Peyer's patch (tissue), 4 donors: ENCODE data around the gene ADORA2A. TPM values are rescaled to one million over a fixed set of nuclear protein-coding genes. Genes with fewer than 3 reads are reported as not detected.

ENCODE experiments used
- DNase-seq, 3 donors: peaks; one replicate each; pipeline ENCODE4 v3.0.0-alpha.2; 2017 to 2019
- H3K27ac ChIP-seq, 4 donors: fragments of 200-600 bp; sonication (generic); one replicate each; pipeline ENCODE4 v1.5.1; 2016 to 2019
- H3K27me3 ChIP-seq, 2 donors: fragments of 200-600 bp; sonication (generic); one replicate each; pipeline ENCODE4 v1.5.1; 2019
- H3K36me3 ChIP-seq, 3 donors: fragments of 200-600 bp; sonication (generic); one replicate each; pipeline ENCODE4 v1.5.1; 2016 to 2019
- H3K4me1 ChIP-seq, 4 donors: fragments of 200-600 bp; sonication (generic); one replicate each; pipeline ENCODE4 v1.5.1; 2016 to 2019
- H3K4me3 ChIP-seq, 4 donors: fragments of 200-600 bp; sonication (generic); 1 replicate in 3 of 4; 2 replicates in 1 of 4; pipeline ENCODE4 v1.5.1; 2016 to 2019; ENCODE audit warnings: mild to moderate bottlenecking in 1 of 4
- H3K9me3 ChIP-seq, 4 donors: fragments of 200-600 bp; sonication (generic); one replicate each; pipeline ENCODE4 v1.5.1; 2016 to 2019; ENCODE audit warnings: mild to moderate bottlenecking in 1 of 4
- POLR2A ChIP-seq, 2 donors: fragments of 450-650 bp; IDR thresholded peaks; one replicate each; pipeline ENCODE4 v1.5.1; 2017; ENCODE audit warnings: antibody characterized with exemption in 2 of 2, mild to moderate bottlenecking in 2 of 2, moderate library complexity in 2 of 2
- total RNA-seq, 4 donors: library from RNA; depleted of rRNA; stranded (reverse); fragments of >200 nt; gene quantifications; one replicate each; pipeline ENCODE4 v1.1.0, GENCODE V29; 2016
- TF ChIP-seq, protein P1 (sequence below), 6 experiments: fragments of 450-650 bp in 4 of 6; fragments of 200-600 bp in 2 of 6; sonication (generic) in 1 of 6; IDR thresholded peaks; one replicate each; pipeline ENCODE4 v1.5.1; 2017 to 2019; ENCODE audit warnings: antibody characterized with exemption in 6 of 6, mild to moderate bottlenecking in 3 of 6, moderate library complexity in 1 of 6

ADORA2A gene
- total RNA-seq, 4 donors from 2014 or later: 1.3 to 4.3 (median 2.6) TPM

DNA sequence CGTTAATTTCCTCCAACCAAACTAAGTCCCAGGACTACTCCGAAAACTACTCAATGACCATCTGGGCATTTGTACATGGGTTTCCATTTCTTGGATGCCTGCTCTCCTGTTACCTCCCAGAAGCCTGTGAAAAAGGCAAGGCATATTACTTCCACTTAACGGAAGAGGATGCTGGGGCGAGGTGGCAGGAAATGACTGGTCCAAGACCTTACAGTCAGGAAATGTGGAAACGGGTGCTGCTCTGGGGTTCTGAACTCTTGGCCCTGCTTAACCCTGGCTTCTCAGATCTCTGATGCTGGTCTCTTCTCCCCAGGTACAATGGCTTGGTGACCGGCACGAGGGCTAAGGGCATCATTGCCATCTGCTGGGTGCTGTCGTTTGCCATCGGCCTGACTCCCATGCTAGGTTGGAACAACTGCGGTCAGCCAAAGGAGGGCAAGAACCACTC lies 12.9 kb downstream of the ADORA2A start:
- peaks cover 0 to 4% (median 0%) of the 10 kb centered on the region in 3 donors for H3K36me3 ChIP-seq
- no peaks in the 10 kb centered on the region for H3K9me3 ChIP-seq
- H3K27me3 ChIP-seq: no peaks in the 10 kb centered on the region
- DNase-seq: no peak
- peaks cover 0 to 19% (median 11%) of the 10 kb centered on the region in 4 donors for H3K4me1 ChIP-seq
- no peak overlapping the region for H3K27ac ChIP-seq
- no peak overlapping the region for H3K4me3 ChIP-seq
- no peak for TF ChIP-seq POLR2A (IDR thresholded peaks at IDR 0.05)
- TF ChIP-seq, protein P1, sequence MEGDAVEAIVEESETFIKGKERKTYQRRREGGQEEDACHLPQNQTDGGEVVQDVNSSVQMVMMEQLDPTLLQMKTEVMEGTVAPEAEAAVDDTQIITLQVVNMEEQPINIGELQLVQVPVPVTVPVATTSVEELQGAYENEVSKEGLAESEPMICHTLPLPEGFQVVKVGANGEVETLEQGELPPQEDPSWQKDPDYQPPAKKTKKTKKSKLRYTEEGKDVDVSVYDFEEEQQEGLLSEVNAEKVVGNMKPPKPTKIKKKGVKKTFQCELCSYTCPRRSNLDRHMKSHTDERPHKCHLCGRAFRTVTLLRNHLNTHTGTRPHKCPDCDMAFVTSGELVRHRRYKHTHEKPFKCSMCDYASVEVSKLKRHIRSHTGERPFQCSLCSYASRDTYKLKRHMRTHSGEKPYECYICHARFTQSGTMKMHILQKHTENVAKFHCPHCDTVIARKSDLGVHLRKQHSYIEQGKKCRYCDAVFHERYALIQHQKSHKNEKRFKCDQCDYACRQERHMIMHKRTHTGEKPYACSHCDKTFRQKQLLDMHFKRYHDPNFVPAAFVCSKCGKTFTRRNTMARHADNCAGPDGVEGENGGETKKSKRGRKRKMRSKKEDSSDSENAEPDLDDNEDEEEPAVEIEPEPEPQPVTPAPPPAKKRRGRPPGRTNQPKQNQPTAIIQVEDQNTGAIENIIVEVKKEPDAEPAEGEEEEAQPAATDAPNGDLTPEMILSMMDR (IDR thresholded peaks at IDR 0.05): no peak

DNA sequence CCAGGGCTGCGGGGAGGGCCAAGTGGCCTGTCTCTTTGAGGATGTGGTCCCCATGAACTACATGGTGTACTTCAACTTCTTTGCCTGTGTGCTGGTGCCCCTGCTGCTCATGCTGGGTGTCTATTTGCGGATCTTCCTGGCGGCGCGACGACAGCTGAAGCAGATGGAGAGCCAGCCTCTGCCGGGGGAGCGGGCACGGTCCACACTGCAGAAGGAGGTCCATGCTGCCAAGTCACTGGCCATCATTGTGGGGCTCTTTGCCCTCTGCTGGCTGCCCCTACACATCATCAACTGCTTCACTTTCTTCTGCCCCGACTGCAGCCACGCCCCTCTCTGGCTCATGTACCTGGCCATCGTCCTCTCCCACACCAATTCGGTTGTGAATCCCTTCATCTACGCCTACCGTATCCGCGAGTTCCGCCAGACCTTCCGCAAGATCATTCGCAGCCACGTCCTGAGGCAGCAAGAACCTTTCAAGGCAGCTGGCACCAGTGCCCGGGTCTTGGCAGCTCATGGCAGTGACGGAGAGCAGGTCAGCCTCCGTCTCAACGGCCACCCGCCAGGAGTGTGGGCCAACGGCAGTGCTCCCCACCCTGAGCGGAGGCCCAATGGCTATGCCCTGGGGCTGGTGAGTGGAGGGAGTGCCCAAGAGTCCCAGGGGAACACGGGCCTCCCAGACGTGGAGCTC lies 13.5 kb downstream of the ADORA2A start:
- H3K4me1 ChIP-seq: peaks cover 0 to 13% (median 6%) of the 10 kb centered on the region in 4 donors
- H3K36me3 ChIP-seq: peaks cover 0 to 4% (median 0%) of the 10 kb centered on the region in 3 donors
- no peak overlapping the region for H3K4me3 ChIP-seq
- TF ChIP-seq, protein P1 (IDR thresholded peaks at IDR 0.05): no peak
- TF ChIP-seq POLR2A (IDR thresholded peaks at IDR 0.05): no peak
- DNase-seq: peak in 2 of 3 donors; percentile 38 to 44
- no peak overlapping the region for H3K27ac ChIP-seq
- no peaks in the 10 kb centered on the region for H3K27me3 ChIP-seq
- no peaks in the 10 kb centered on the region for H3K9me3 ChIP-seq

DNA sequence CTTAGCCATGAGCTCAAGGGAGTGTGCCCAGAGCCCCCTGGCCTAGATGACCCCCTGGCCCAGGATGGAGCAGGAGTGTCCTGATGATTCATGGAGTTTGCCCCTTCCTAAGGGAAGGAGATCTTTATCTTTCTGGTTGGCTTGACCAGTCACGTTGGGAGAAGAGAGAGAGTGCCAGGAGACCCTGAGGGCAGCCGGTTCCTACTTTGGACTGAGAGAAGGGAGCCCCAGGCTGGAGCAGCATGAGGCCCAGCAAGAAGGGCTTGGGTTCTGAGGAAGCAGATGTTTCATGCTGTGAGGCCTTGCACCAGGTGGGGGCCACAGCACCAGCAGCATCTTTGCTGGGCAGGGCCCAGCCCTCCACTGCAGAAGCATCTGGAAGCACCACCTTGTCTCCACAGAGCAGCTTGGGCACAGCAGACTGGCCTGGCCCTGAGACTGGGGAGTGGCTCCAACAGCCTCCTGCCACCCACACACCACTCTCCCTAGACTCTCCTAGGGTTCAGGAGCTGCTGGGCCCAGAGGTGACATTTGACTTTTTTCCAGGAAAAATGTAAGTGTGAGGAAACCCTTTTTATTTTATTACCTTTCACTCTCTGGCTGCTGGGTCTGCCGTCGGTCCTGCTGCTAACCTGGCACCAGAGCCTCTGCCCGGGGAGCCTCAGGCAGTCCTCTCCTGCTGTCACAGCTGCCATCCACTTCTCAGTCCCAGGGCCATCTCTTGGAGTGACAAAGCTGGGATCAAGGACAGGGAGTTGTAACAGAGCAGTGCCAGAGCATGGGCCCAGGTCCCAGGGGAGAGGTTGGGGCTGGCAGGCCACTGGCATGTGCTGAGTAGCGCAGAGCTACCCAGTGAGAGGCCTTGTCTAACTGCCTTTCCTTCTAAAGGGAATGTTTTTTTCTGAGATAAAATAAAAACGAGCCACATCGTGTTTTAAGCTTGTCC lies 14.3 kb downstream of the ADORA2A start:
- H3K27me3 ChIP-seq: no peaks in the 10 kb centered on the region

DNA sequence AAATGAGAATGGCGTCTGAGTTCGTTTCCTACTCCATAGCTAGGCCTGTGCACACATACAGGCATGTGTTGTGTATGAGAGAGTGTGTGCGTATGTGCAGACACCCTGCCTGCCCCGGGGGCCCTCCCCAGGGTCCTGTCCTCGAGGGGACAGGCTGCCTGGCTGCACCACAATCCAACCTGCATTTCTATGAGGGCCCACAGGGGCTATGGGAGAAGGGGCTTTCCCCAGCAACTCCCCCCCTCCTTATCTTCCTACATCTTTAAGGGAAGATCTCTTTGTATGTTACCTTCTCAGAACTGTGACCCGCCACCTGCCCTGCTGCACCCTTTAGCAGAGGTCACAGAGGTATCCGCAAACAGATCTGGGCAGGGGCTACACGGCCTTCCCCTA lies 14.9 kb downstream of the ADORA2A start:
- no peak for DNase-seq
- H3K27me3 ChIP-seq: no peaks in the 10 kb centered on the region
- H3K9me3 ChIP-seq: no peaks in the 10 kb centered on the region
- H3K4me1 ChIP-seq: peaks cover 0 to 6% (median under 1%) of the 10 kb centered on the region in 4 donors
- peaks cover 0 to 4% (median 0%) of the 10 kb centered on the region in 3 donors for H3K36me3 ChIP-seq
- no peak overlapping the region for H3K4me3 ChIP-seq
- H3K27ac ChIP-seq: no peak overlapping the region
- no peak for TF ChIP-seq POLR2A (IDR thresholded peaks at IDR 0.05)
- TF ChIP-seq, protein P1 (IDR thresholded peaks at IDR 0.05): no peak

More for the DNA sequence above, 14.3 kb downstream of the ADORA2A start:
- peaks cover 0 to 10% (median 3%) of the 10 kb centered on the region in 4 donors for H3K4me1 ChIP-seq
- no peaks in the 10 kb centered on the region for H3K9me3 ChIP-seq
- DNase-seq: no peak
- peaks cover 0 to 4% (median 0%) of the 10 kb centered on the region in 3 donors for H3K36me3 ChIP-seq
- H3K27ac ChIP-seq: no peak overlapping the region
- no peak for TF ChIP-seq POLR2A (IDR thresholded peaks at IDR 0.05)
- TF ChIP-seq, protein P1 (IDR thresholded peaks at IDR 0.05): no peak
- no peak overlapping the region for H3K4me3 ChIP-seq

DNA sequence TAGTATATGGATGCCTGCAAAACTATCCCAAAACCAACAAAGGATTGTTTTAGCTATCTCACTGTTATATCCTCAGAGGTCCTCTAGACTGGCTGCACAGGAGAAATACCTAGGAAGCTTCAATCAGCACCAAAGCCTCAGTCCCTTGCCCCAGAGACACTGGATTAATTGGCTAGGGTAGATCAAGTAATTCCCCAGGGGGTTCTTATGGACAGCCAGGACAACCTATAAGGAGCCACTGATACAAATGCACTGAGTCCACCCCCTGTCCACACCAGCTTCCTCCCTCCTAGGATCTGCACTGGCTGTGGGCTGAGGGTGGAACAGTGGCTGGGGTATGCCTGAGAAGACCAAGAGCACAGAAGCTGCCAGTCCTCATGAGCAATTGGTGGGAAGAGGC lies 16.3 kb downstream of the ADORA2A start:
- no peak for DNase-seq
- H3K27ac ChIP-seq: no peak overlapping the region
- H3K9me3 ChIP-seq: no peaks in the 10 kb centered on the region
- H3K4me3 ChIP-seq: no peak overlapping the region
- TF ChIP-seq POLR2A (IDR thresholded peaks at IDR 0.05): no peak
- TF ChIP-seq, protein P1 (IDR thresholded peaks at IDR 0.05): no peak
- H3K36me3 ChIP-seq: peaks cover 0 to 4% (median 0%) of the 10 kb centered on the region in 3 donors
- H3K4me1 ChIP-seq: no peaks in the 10 kb centered on the region
- H3K27me3 ChIP-seq: no peaks in the 10 kb centered on the region
